Transverse colon (tissue), 4 donors: Measurements from ENCODE around the gene CPSF4L.

Experiments
- CTCF ChIP-seq, 5 experiments: fragments of 200-600 bp in 3 of 5; fragments of 450-650 bp in 2 of 5; sonication (generic) in 3 of 5; IDR thresholded peaks; 1 replicate in 2 of 5; 2 replicates in 3 of 5; pipeline ENCODE4 v1.5.1; 2016 to 2017; ENCODE audit warnings: antibody characterized with exemption in 5 of 5, inconsistent platforms in 3 of 5, mild to moderate bottlenecking in 2 of 5, moderate library complexity in 1 of 5
- EP300 ChIP-seq: sonication (generic); formaldehyde crosslinking; IDR thresholded peaks from one replicate; pipeline ENCODE4 v1.6.1; 2017; ENCODE audit warnings: antibody characterized with exemption, low read depth
- POLR2A ChIP-seq: fragments of 450-650 bp; IDR thresholded peaks from one replicate; pipeline ENCODE4 v1.6.1; 2016; ENCODE audit warnings: antibody characterized with exemption, mild to moderate bottlenecking, moderate library complexity
- POLR2AphosphoS5 ChIP-seq, 3 donors: sonication (generic); formaldehyde crosslinking; IDR thresholded peaks; one replicate each; pipeline ENCODE4 v1.6.1; 2016; ENCODE audit warnings: antibody characterized with exemption in 3 of 3

GRCh38 chr17:73278465-73279453 is 17.1 kb upstream of the CPSF4L start:
- TF ChIP-seq CTCF (IDR thresholded peaks at IDR 0.05) (no peak), POLR2AphosphoS5 (IDR thresholded peaks at IDR 0.05) (peak in 2 of 3 donors; percentile 10 to 41), EP300 (no peak), POLR2A (no peak)
